Epidermal melanocyte (primary cell): ENCODE results near the gene NKD2.
"Not testable (repeated sequence)": the region's sequence is repeated elsewhere in the genome, so short reads cannot be mapped to it uniquely, and the experiment has no call there.

Experiments
- DNase-seq: peaks from one replicate; pipeline ENCODE4 v3.0.0; 2011; ENCODE audit warnings: low spot score; ENCODE audit not compliant: insufficient read length

The NKD2 gene

DNA sequence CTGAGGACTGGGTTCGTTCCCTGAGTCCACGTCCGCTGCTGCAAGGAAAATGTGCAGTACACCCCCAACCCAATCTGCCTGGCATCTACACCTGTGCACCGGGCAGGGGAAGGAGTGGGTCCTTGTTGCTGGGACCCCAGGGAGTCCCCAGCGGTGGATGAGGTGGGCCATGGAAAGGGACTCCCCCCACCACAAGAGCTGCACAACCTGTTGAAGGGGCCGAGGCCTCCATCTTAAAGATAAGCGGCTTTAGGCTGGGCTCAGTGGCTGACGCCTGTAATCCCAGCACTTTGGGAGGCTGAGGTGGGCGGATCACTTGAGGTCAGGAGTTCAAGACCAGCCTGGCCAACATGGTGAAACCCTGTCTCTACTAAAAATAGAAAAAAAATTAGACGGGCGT is 7.8 kb upstream of the NKD2 start:
- DNase-seq, result not testable (repeated sequence)

DNA sequence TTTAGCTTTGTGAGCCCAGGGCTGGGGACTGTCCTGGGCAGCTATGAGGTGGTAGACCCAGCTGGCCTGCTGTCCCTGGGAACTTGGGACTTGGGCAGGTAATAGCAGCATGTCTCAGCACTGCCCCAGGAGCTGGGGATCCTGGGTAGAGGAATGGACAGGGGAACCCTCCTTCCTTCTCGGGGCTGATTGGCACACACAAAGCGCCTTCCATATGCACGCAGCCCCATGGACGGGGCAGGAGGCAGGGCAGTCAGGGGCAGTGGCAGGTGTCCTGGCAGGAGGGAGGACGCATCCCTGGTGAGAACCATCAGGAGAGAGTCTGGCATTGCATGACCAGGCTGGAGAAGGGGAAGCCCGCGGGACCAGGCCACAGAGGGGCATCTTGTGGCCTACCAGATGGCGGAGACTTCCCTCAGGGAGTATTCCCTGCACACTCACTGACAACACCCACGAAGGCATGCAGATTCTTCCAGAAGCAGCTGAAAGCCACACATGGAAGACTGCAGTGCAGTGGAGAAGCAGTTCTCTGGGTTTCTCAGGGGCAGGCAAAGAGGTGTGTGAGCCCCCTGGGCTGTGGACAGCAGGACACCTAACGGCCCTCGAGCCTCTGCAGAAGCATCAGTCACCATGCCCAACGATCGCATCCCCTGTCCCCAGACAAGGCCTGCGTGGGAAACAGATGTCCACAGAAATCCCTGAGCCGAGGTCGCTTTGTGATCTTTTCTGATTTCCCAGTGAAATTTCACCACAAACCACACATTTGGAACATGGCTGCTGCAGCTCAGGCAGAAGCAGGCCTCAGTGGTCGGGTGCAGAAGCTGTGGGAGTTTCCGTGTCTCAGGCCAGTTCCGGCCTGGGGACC is 7.0 kb upstream of the NKD2 start:
- DNase-seq, result no peak

DNA sequence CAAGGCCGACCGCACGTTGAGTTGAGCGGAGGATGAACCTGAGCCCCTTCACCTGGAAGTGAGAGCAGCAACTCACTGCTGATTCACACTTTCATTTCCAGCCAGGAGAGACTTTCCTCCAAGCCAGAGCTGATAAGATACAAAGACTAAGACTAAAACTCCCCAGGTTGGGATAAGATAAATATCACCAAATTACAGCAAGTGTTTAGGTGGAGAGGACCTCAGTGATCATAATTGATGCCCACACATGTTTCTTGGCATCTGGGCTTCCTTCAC is 6.4 kb upstream of the NKD2 start:
- DNase-seq, result no peak

DNA sequence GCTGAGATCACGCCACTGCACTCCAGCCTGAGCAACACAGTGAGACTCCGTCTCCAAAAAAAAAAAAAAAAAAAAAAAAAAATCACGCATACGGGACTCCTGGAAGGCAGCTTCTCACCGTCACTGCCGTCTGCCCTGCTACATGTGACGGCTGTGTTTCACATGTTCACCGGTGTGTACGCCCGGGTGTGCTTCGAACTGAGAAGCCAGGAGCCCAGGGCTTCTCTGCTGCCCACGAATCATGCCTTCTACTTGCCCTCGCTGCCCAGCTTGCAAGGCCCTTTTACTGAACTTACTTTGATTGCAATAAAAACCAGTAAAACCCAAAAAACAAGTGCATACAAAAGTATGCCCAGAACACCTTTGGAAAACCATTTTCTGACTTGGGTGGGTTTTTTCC is 5.8 kb upstream of the NKD2 start:
- DNase-seq, result no peak

DNA sequence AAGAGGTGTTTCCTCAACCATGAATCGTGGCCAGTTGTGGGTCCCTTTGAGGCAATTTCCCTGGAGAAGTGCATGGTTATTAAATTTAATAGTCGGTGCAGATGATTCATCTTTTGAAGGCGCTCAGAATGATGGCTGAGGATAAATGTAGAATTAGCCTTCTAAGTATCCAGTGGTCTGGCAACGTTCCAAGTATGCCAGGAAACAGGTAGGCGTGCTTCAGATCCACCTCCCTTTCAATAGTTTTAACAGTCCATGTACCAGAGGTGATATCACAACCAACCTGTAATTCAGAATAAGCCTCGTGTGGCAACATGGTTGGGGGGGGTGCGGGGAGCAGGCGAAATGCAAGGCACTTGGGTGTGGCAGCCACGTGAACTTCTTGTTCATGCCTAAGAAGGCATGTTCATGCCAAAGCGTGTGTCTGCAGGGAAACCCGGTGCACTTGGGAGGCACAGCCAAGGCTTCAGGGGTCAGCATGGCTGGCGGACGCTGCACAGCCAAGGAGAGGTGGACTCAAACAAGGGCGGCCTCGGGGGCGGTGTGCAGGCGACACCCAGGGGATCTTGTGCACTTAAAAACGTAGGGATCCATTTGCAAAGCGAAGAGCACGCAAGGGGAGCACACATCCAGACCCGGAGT is 5.2 kb upstream of the NKD2 start:
- no peak for DNase-seq

DNA sequence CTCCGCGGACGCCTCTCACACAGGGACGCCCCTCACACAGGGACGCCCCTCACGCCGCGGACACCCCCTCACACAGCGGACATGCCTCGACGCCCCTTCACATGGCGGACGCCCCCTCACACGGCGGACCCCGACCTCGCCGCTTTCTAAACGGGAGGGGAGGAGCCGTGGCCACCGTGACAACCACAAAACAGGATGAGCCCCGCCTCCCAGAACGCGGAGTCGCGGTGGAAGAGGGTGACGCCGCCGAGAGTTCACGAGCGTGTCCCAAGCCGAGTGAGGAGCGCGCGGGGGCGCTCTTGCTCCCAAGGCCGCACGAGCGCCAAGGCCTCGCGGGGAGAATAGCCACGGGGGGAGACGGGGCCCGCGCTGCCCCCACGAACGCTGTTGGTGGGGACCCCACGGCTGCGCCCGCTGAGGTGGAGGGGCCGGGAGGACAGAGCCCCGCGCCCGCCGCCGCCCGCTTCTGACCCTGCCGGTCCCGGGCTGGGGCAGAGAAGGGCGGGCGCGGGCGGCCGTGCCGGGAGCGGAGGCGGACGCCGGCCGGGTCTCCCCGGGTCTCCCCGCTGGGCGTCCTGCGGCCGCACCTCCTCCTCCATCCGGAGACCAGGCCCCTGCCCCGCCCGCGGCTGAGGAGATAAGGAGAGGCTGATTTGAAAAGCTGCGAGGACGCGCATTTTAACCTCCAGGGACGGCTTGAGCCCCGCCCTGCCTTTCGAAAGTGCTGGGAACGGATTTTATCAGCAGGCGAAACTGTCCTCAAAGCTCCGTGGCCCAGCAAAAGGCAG is 3.9 kb upstream of the NKD2 start:
- no peak for DNase-seq

DNA sequence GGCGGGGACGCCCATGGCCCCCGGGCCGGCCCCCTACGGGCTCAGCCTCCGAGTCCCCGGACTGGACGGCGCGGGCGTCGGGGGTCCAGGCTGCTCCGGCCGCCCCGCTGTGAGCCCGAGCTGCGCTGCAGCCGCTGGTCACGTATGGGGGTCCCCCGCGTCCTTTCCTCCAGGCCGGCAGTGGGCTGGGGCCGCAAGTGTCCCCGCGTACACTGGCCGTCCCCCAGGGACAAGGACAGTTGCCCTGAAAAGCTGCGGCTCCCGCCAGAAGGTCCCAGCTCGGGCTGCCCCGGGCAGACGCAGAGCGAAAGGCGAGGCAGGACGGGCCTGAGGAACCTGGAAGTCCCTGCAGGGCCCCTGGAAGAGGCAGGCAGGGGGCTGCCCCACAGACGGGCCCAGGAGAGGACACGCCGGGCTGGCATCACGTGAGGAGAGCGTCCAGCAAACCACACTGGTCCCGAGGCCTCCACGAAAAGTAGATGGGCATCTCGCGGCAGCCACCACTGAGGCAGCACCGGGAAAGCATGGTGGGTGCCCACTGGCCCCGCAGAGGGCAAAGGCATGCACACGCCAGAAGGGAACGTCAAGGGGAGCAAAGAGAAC is 3.3 kb upstream of the NKD2 start:
- DNase-seq, result no peak

DNA sequence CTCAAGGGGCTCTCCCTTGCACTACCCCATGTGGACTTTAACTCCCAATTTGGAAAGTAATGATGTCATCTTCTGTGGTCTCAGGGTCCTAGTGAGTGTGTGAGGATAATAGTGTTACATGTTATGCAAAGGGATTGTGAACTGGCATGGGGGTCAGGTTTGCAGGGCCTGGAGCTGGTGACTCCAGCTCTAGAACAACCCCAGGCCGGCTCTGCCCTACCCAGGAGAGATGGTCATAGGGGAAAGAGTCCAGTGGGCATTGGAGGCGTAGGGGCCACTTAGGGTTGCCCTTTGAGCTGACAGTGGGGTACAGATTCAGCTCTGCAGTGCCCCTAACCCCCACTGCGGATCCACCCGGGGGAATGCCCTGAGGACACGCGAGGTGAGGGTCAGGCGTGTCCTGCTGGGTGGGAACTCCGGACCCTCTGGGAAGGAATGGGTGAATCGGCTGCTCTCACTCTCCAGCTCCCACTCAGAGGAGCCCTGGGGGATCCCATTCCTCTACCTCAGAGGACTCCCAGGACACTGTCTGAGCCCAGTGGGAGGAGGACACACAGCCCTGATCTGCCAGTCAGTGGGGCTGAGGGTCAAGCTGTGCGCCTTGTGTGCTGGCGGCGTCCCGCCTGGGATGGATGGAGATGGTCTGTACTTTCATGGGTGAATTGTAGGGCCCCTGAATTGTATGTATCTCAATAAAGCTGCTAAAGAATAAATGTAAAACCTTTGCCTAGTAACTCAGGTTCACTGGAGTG is 2.5 kb upstream of the NKD2 start:
- no peak for DNase-seq

DNA sequence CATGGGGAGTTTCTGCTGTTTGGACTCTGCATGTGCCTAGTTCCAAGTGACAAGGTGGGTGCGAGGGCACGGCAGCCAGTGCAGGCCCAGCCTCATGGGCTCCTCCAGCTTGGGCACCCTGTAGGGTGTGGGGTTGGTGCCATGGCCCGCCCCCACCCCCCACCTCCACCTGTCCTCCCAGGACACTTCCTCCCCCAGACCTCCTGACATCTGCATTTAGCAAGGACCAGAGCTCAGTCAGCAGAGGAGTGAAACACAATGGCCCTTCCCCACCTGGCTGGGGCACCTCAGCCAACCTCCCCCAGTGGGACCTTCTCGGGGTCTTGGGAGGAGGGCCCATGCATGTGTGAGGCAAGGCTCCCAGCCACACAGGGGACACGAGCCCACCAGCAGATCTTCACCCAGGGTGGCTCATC is 1.9 kb upstream of the NKD2 start:
- no peak for DNase-seq

DNA sequence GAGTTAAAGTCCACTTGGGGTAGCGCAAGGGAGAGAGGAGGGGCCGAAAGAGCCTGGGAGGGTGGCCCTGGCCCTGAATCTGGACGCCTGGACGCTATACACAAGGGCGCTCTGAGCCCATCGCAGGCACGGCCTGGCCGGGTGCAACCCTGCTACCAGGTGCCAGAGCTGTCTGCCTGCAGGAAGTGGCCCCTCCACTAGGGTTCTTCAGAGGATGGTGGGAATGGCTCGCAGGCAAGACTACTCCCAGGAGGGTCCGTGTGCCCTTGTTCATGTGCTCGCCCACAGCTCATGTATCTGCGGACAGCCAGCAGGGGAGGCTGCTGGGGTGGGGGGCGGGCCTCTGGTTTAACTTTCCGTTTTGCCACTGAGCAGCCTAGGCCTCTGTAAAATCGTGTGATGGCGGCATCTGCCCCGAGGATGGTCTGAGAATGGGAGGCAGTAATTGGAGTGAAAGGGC is 1.4 kb upstream of the NKD2 start:
- DNase-seq, result no peak

DNA sequence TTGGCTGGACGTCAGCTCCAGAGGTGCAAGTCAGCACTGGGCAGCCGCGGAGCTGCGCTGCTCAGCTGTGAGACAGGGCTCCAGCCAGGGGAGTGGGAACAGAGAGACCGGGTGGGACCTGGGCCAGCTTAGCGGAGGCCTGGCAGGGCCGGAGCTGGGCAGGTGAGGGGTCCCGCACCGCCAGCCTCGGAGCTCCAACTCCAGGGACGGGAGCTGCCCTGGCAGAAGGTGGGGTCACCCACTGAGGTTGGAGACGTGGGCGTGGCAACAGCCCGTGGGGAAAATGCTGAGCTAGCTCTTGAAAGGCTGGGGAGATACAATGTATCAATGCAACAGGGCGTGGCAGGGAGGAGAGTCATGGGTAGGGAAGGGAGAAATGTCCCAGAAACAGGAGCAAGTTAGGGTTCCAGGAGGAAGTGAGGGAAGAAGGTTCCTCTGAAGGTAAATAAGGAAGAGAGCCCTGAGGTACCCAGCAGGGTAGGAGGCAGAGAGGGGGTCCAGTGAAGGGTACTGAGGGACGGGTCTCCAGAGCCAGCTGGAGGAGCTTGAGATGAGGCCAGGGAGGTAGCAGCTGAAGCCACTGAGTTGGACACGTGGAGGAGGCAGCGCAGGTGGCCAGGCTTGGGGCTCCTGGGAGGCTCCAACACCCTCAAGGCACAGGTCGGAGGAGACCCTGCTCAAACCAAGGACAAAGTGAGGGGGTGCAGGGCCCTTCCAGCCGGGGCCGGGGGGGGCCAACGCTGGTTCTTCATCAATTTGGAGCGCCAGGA is 736 bp upstream of the NKD2 start:
- no peak for DNase-seq

DNA sequence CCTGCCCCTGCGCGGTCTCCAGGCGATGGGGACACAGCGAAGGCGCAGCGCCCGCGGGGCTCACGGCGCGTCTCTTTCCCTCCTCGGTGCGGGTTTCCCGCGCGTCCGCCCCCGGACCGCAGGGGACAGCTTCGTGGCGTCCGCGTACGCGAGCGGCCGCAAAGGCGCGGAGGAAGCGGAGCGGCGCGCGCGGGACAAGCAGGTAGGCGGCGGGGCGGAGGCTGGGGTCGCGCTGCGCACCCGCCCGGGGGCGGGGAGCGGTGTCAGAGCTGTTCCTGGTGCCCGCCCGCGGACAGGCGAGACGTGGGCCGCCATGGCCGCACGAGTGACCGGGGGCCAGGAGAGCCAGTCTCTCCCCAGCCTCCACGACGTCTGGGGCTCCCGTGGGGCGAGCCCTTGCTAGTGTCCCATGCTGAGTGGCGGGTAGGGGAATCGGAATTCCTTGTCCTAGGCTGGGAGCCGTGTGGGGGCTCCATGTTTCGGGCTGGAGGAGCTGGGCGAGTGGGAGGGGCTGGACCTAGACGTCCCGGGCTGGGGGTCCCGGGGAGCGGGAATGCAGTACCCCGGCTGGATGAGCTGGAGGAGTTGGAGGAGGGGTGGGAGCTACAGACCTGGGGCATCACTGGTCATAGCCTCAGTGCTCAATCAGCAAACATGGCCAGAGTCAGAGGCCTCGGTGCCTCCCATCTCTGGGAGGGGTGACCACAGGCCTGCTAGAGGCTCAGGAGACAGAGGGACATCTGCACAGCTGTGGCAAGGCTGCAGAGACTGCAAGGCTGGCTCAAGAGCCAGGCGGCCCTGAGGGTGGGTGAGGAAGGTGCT is 968 bp downstream of the NKD2 start:
- no peak for DNase-seq

DNA sequence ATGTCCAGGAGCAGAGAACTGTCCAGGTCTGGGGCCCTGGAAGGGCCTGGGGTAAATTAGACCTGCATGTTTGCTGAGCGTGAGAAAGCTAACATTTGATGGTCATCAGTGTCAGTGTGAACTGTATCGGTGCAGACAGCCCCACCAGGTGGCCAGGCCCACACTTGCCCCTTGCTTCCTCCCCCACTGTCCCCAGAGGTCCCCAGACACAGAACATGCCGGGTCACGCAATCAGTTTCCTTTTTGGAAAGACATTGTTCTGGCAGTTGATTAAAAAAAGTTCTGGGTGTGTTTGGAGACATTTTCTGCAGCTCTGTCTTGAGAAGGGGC is 1.5 kb downstream of the NKD2 start:
- no peak for DNase-seq

DNA sequence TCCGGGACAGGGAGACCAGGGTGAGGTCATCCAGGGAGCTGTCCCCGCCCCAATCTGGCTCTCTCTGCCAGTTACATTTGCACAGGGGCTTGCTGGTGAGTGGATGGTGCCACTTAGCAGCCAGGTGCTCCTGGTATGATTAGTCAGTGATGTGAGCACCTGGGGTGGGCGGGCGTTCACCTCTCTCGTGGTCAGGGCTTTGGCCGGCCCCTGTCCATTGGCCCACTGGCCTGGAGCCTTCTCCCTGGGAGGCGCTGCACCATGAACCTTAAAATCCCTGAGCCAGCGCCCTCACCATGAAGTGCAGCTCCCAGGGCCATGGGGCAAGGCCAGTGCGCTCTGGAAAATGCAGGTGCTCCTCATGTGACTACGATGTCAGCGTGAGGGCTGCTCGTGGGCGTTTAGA is 2.0 kb downstream of the NKD2 start:
- no peak for DNase-seq

DNA sequence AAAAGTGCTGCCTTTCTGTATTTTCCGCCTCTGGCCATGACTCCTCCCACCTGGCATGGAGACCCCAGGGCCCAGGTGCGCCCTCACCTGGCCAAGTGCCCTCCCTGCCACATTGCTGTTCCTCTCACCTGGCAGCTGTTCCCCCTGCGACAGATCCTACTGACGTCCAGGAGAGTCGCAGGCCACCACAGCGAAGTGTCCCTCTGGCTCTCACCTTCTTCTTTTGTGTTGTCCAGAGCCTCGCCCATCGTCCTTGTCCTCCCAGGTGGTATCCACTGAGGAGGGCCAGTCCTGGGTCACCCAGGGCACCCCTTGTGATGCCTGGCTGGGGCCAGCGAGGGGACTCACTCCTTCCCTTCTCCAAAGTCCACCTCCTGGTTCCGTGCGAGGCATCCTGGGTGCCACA is 2.6 kb downstream of the NKD2 start:
- no peak for DNase-seq

DNA sequence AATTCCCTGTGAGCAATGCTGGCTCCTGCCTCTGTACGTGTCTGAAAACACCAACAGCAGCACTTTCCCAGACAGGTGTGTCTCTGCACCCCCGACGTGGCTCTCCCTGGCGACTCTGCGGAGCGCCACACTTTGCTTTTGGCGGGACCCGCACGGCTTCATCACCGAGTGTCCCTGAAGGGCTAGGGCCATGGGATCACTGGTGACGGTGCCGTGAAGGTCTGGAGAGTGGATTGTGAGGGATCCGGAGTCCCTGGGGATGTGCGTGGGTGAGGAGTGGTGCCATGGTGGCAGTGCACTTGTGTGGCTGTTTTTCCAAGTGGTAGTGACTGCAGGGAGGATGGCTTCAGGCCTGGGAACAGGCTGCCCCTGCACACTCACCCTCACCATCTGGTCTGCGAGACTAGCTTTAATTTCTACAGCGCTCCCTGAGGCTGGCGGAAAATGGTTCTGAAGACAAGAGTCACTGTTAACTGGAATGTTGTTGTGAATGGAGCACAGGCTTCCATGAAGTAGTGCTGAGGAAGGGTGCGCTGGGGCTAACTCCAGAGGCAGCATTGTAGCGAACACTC is 3.2 kb downstream of the NKD2 start:
- no peak for DNase-seq

DNA sequence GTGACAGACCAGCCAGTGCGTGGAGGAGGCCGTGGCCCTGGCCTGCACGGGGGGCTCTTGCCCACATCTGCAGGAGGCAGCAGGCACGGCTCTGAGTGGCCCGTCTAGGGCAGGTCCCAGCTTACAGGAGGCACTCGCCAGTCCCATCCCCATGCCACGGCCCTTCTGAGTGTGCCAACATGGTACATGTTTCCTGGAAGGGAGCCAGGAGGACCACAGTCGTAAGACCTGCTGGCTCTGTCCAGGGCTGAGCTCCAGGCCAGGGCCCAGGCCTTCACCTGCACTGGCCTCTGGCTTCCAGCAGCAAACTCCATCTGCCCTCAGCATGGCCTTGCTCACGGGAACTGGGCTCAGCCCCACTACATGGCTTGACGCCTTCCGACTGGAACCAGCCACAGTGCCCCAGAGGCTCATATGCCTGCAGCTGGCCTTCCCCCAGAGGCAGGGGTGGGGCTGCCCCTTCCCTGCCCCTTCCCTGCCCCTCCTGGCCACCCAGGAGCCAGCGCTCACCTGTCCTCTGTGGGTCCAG is 3.8 kb downstream of the NKD2 start:
- no peak for DNase-seq

DNA sequence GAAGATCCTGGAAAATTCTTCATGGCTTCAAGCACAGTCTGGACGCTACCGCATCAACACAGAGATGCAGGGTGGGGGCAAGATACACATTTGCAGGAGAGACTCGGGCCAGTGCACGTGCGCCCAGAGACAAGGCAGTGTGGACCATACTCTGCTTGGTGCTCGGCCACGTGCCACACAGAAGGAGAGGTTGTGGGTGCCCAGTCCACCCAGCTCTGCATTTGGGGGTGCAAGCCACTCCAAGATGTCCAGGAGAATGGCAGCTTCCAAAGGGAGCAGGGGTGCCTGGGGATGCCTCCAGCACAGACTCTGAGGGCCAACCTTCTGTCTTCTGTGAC is 4.3 kb downstream of the NKD2 start:
- DNase-seq, result no peak

DNA sequence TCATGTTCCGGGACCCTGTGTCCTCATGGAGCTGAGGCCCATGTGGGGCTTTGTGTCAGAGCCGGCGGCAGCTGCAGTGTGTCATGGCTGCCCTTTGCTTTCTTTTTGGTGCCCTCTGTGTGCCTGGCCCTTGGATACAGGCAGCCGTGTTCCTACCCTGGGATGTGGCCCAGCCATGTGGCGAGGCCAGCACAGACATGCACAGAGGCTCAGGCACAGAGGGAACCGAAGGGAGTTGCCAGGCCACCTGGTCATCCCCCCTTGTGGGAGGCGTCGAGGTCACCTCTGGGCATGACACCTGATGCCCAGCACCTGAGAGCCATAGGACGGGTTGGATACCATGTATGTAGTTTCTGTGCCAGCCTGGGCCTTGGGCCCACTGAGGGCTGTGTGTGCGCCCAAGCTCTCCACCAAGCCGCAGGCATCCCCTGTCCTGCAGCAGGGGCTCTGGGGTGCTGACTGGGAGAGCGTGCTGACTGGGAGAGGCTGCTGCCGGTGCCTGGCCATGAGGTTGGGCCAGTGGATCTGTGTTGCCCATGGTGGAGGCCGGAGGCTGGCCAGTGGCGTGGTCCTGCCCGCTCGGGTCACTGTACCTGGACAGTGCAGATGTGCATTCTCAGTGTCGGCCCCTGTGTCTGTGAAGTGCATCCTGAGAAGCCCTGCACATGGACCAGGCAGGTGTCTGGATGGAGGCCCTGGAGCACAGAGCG is 4.8 kb downstream of the NKD2 start:
- no peak for DNase-seq
